Neural progenitor cell (in vitro differentiated cells): Measurements from ENCODE around the gene CFH. TPM values are rescaled to one million over a fixed set of nuclear protein-coding genes. Genes with fewer than 3 reads are reported as not detected.
A peak's percentile ranks its signal among the peaks of the same experiment; 100 is the strongest.
"Not testable (repeated sequence)": the region's sequence is repeated elsewhere in the genome, so short reads cannot be mapped to it uniquely, and the experiment has no call there.

ENCODE experiments used
- DNase-seq: peaks from one replicate; pipeline ENCODE4 v3.0.0-alpha.2; 2016; ENCODE audit warnings: low spot score
- H2AFZ ChIP-seq: fragments of 200-600 bp; sonication (generic); replicated peaks from 2 replicates; pipeline ENCODE4 v1.6.1; 2016; ENCODE audit warnings: antibody characterized with exemption
- H3F3A ChIP-seq: fragments of 200-600 bp; sonication (generic); 2 replicates; pipeline ENCODE4 v1.6.1; 2016; ENCODE audit warnings: antibody characterized with exemption, low read depth
- H3K27ac ChIP-seq: fragments of 200-600 bp; sonication (generic); 2 replicates; pipeline ENCODE4 v1.5.1; 2016; ENCODE audit warnings: mild to moderate bottlenecking
- H3K27me3 ChIP-seq: fragments of 200-600 bp; sonication (generic); 2 replicates; pipeline ENCODE4 v1.6.1; 2016; ENCODE audit warnings: mild to moderate bottlenecking, moderate library complexity
- H3K36me3 ChIP-seq: fragments of 200-600 bp; sonication (generic); 2 replicates; pipeline ENCODE4 v1.5.1; 2016
- H3K4me1 ChIP-seq: fragments of 200-600 bp; sonication (generic); 2 replicates; pipeline ENCODE4 v1.6.1; 2016; ENCODE audit warnings: mixed run types
- H3K4me2 ChIP-seq: fragments of 200-600 bp; sonication (generic); 2 replicates; pipeline ENCODE4 v1.6.1; 2016
- H3K4me3 ChIP-seq: fragments of 200-600 bp; sonication (generic); 2 replicates; pipeline ENCODE4 v1.5.1; 2016
- H3K79me2 ChIP-seq: fragments of 200-600 bp; sonication (generic); 2 replicates; pipeline ENCODE4 v1.6.1; 2016; ENCODE audit warnings: low read depth
- H3K9ac ChIP-seq: fragments of 200-600 bp; sonication (generic); 2 replicates; pipeline ENCODE4 v1.6.1; 2016
- H3K9me3 ChIP-seq: fragments of 200-600 bp; sonication (generic); 2 replicates; pipeline ENCODE4 v1.5.1; 2016; ENCODE audit warnings: low read depth
- H4K20me1 ChIP-seq: fragments of 200-600 bp; sonication (generic); 2 replicates; pipeline ENCODE4 v1.6.1; 2016; ENCODE audit warnings: low read depth
- H3K27ac Mint-ChIP-seq: 3 replicates; pipeline ENCODE4 v1.8.0; 2021; ENCODE audit warnings: mixed read lengths
- H3K27me3 Mint-ChIP-seq: 2 replicates; pipeline ENCODE4 v1.8.0; 2022; ENCODE audit warnings: low read depth, mild to moderate bottlenecking, inconsistent platforms, moderate library complexity, mixed read lengths; ENCODE audit not compliant: insufficient read depth
- H3K36me3 Mint-ChIP-seq: 3 replicates; pipeline ENCODE4 v1.8.0; 2021; ENCODE audit warnings: mixed read lengths
- H3K4me1 Mint-ChIP-seq: 3 replicates; pipeline ENCODE4 v1.8.0; 2021; ENCODE audit warnings: mixed read lengths
- H3K4me3 Mint-ChIP-seq: 3 replicates; pipeline ENCODE4 v1.8.0; 2021; ENCODE audit warnings: mild to moderate bottlenecking, moderate library complexity, mixed read lengths
- H3K9me3 Mint-ChIP-seq: 3 replicates; pipeline ENCODE4 v1.8.0; 2020; ENCODE audit warnings: mixed read lengths
- CTCF ChIP-seq: fragments of 200-600 bp; sonication (generic); IDR thresholded peaks from 2 replicates; pipeline ENCODE4 v1.5.1; 2017; ENCODE audit warnings: antibody characterized with exemption, mild to moderate bottlenecking
- EZH2 ChIP-seq: fragments of 200-600 bp; sonication (generic); IDR thresholded peaks from 2 replicates; pipeline ENCODE4 v1.6.1; 2017; ENCODE audit warnings: antibody characterized with exemption, mild to moderate bottlenecking, moderate library complexity
- EZH2phosphoT487 ChIP-seq: fragments of 200-600 bp; sonication (generic); IDR thresholded peaks from 2 replicates; pipeline ENCODE4 v1.6.1; 2017; ENCODE audit warnings: antibody characterized with exemption
- total RNA-seq: library from RNA; depleted of rRNA; stranded (reverse); fragments of >200 nt; gene quantifications from 2 replicates; pipeline ENCODE4 v1.2.3, GENCODE V29; 2015; ENCODE audit warnings: low replicate concordance

CFH gene
- total RNA-seq, 1 donor from 2014 or later = not detected

DNA sequence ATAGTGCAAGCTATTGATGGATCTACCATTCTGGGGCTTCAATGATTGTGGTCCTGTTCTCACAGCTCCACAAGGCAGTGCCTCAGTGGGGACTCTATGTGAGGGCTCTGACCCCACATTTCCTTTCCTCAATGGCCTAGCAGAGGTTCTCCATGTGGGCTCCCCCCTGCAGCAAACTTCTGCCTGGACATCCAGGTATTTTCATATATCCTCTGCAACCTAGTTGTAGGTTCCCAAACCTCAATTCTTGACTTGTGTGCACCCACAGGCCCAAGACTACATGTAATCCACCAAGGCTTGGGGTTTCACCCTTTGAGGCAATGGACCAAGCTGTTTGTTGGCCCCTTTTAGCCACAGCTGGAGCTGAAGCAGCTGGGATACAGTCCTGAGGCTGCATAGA is 86.9 kb downstream of the CFH start:
- H3K4me1 ChIP-seq = no peaks in the 10 kb centered on the region
- TF ChIP-seq CTCF (no peak), EZH2phosphoT487 (no peak), EZH2 (no peak)
- no peak overlapping the region for H3K27ac ChIP-seq
- H3K27me3 ChIP-seq = no peaks in the 10 kb centered on the region
- no peak for DNase-seq
- H3K4me3 ChIP-seq = no peak overlapping the region
- H2AFZ ChIP-seq = no peak overlapping the region
- H4K20me1 ChIP-seq = no peaks in the 10 kb centered on the region
- peaks cover 4% of the 10 kb centered on the region for H3K9me3 ChIP-seq
- Mint-ChIP-seq H3K4me1 (no peaks in the 10 kb centered on the region), H3K36me3 (no peaks in the 10 kb centered on the region), H3K4me3 (no peak overlapping the region), H3K27me3 (no peaks in the 10 kb centered on the region), H3K9me3 (peaks cover 21% of the 10 kb centered on the region), H3K27ac (no peak overlapping the region)
- H3K4me2 ChIP-seq = no peak overlapping the region
- H3K9ac ChIP-seq = no peak overlapping the region
- no peaks in the 10 kb centered on the region for H3K79me2 ChIP-seq
- H3F3A ChIP-seq = no peaks in the 10 kb centered on the region
- H3K36me3 ChIP-seq = no peaks in the 10 kb centered on the region

GRCh38 chr1:196743244-196743643 is 91.4 kb downstream of the CFH start:
- H2AFZ ChIP-seq = peak overlapping the region; percentile 84
- H3K27ac ChIP-seq, H3K9ac ChIP-seq, H3K4me1 ChIP-seq, H3K27me3 Mint-ChIP-seq, H3K4me3 Mint-ChIP-seq, H3K27me3 ChIP-seq, H3K36me3 ChIP-seq, H3K9me3 ChIP-seq, H3F3A ChIP-seq, H3K4me2 ChIP-seq, H3K4me1 Mint-ChIP-seq, H3K4me3 ChIP-seq, H3K36me3 Mint-ChIP-seq, H3K27ac Mint-ChIP-seq, H3K79me2 ChIP-seq, H4K20me1 ChIP-seq: not testable (repeated sequence)
- peak; percentile 49 for DNase-seq
- peaks cover 15% of the 10 kb centered on the region for H3K9me3 Mint-ChIP-seq
- peak; percentile 67 for TF ChIP-seq CTCF

DNA sequence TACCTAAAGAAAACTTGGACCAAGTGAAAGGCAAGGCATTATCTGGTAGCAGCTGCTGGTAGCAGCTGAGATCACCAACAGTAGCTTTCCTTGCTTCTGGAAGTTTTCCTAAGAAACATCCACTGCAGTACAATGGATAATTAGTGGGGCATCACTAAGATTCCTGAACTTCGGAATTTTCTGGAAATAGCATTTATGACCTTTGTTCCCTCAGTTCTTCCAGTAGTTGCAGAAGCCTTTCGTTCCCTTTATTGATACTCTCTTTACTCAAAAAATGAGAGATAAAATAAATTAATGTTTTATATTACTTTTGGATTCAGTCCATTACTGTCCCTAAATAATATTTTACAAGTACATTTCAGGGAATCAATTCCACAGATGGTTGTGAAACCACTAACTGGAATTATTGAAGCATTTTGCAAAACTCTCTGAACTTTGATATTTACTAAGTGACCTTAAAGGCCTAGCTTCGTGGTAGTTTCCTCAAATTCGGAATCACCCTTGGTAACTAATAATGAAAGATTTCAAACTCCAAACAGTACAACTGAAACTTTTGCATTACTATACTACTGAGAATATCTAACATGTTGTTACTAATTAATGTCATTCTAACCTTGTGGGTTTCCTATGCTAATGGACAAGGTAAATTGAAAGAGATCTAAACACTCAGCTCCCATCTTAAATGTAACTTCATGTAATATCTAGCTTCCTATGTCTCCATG is 113.3 kb downstream of the CFH start:
- not testable (repeated sequence) for H3K9me3 Mint-ChIP-seq, H3K27me3 ChIP-seq, H3K4me1 ChIP-seq, H3K36me3 ChIP-seq, H3K27ac Mint-ChIP-seq, H3K79me2 ChIP-seq, H2AFZ ChIP-seq, H3K9me3 ChIP-seq, H3K4me1 Mint-ChIP-seq, H3K4me3 Mint-ChIP-seq, H3F3A ChIP-seq, H3K9ac ChIP-seq, H3K36me3 Mint-ChIP-seq, H4K20me1 ChIP-seq, H3K27me3 Mint-ChIP-seq, DNase-seq, H3K4me2 ChIP-seq, H3K27ac ChIP-seq, H3K4me3 ChIP-seq

DNA sequence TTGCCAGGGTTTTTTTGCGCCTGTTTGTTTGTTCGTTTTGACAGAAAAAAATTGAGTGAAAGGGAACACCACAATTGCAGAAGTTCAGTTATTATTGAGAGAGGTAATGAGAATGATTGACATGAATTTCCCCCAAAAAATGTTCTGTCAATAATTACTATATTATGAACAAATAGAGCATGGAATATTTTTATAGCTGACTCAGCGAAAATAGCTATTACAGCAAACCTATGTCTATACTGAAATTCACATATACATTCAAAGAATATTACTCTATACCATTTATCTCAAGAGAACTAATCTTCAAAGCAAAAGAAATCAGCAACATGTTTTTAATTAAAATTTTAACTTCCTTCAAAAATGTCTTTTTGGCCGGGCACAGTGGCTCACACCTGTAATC is 118.0 kb downstream of the CFH start:
- DNase-seq, H3F3A ChIP-seq, H4K20me1 ChIP-seq, H3K27ac ChIP-seq, H3K4me3 Mint-ChIP-seq, H3K4me1 Mint-ChIP-seq, H3K27ac Mint-ChIP-seq, H3K36me3 ChIP-seq, H3K36me3 Mint-ChIP-seq, H3K4me1 ChIP-seq, H3K79me2 ChIP-seq, H3K9me3 ChIP-seq, H2AFZ ChIP-seq, H3K4me2 ChIP-seq, H3K4me3 ChIP-seq, H3K9me3 Mint-ChIP-seq, H3K27me3 ChIP-seq, H3K27me3 Mint-ChIP-seq, H3K9ac ChIP-seq: not testable (repeated sequence)
